GM19023 (cell line): ENCODE results near the gene HP.
A peak's percentile ranks its signal among the peaks of the same experiment; 100 is the strongest.

Experiments
- ATAC-seq: cut with Tn5 transposase; IDR thresholded peaks from one replicate; pipeline ENCODE4 v1.9.1; 2021; ENCODE audit warnings: mild to moderate bottlenecking, moderate library complexity; ENCODE audit not compliant: unreplicated experiment

Gene HP

GRCh38 chr16:72083778-72084404, 29.6 kb downstream of the HP start:
- ATAC-seq = no peak

GRCh38 chr16:72084445-72084844, 30.1 kb downstream of the HP start:
- ATAC-seq = no peak

GRCh38 chr16:72085002-72085401, 30.7 kb downstream of the HP start:
- no peak for ATAC-seq

GRCh38 chr16:72091217-72091616, 36.9 kb downstream of the HP start:
- ATAC-seq = no peak

- no peak for ATAC-seq
Measured at GRCh38 chr16:72092832-72093447, 38.6 kb downstream of the HP start.

GRCh38 chr16:72093448-72094265, 39.4 kb downstream of the HP start, which contains the start of the genes DHX38 and TXNL4B:
TSS of gene DHX38 (plus strand) at chr16:72093847. CDS start at chr16:72096158, 2,311 bp downstream.
TSS of gene TXNL4B (minus strand) at chr16:72093620. CDS start at chr16:72090749, 2,871 bp downstream.
- ATAC-seq = peak; percentile 98

- no peak for ATAC-seq
Measured at GRCh38 chr16:72094266-72094610, 39.9 kb downstream of the HP start.

GRCh38 chr16:72098936-72099335, 44.6 kb downstream of the HP start:
- no peak for ATAC-seq

GRCh38 chr16:72099377-72099818, 45.1 kb downstream of the HP start:
- peak; percentile 70 for ATAC-seq

- no peak for ATAC-seq
Measured at GRCh38 chr16:72101195-72101594, 46.9 kb downstream of the HP start.

- no peak for ATAC-seq
Measured at GRCh38 chr16:72104905-72105304, 50.6 kb downstream of the HP start.

GRCh38 chr16:72105978-72106377, 51.7 kb downstream of the HP start:
- no peak for ATAC-seq

- ATAC-seq = no peak
Measured at GRCh38 chr16:72107371-72107770, 53.1 kb downstream of the HP start.

- no peak for ATAC-seq
Measured at GRCh38 chr16:72108353-72109102, 54.2 kb downstream of the HP start.

GRCh38 chr16:72109300-72109699, 55.0 kb downstream of the HP start:
- no peak for ATAC-seq

GRCh38 chr16:72109966-72110530, 55.7 kb downstream of the HP start:
- no peak for ATAC-seq
